Measurements from ENCODE around the gene KRTAP19-2. TPM values are rescaled to one million over a fixed set of nuclear protein-coding genes. Genes with fewer than 3 reads are reported as not detected.

Gene KRTAP19-2
- total RNA-seq, 1 experiment from 2014 or later = not detected

- Histone ChIP-seq H3K9me3 (ENCODE audit: control insufficient read depth in 1 of 2, insufficient read depth in 1 of 2, low read depth in 1 of 2, low read length in 2 of 2) (peaks cover 18 to 23% of the 10 kb centered on the region in 2 experiments; a peak in 3 of 4 replicates), H3K36me3 (ENCODE audit: control insufficient read depth in 1 of 2, insufficient read depth in 2 of 2, low read length in 2 of 2) (no peaks in the 10 kb centered on the region), H3K79me2 (ENCODE audit: insufficient read depth, low read length) (no peaks in the 10 kb centered on the region), H3K9ac (ENCODE audit: low read length) (no peak overlapping the region), H3K9me2 (ENCODE audit: insufficient read depth) (no peaks in the 10 kb centered on the region), H3K27me3 (ENCODE audit: insufficient read depth, low read length) (no peaks in the 10 kb centered on the region), H3K27ac (ENCODE audit: low read depth, low read length) (no peak overlapping the region), H3K4me1 (ENCODE audit: control insufficient read depth in 1 of 2, insufficient read depth in 2 of 2, low read length in 2 of 2) (no peaks in the 10 kb centered on the region), H2AFZ (ENCODE audit: low read depth, low read length, poor library complexity, severe bottlenecking) (no peak overlapping the region), H4K20me1 (ENCODE audit: insufficient read depth) (no peaks in the 10 kb centered on the region), H3K4me3 (replicated peaks in 1 of 2; ENCODE audit: low read depth in 1 of 2, low read length in 2 of 2) (no peak overlapping the region), H3K4me2 (ENCODE audit: low read length) (no peak overlapping the region)
- ATAC-seq = no peak
- ChIA-PET CTCF (no interaction called here), POLR2A (no interaction called here), RAD21 (ENCODE audit: low non-redundant PET in 1 of 2, low total read pairs in 2 of 2, uncharacterized antibody in 2 of 2, unreplicated experiment in 2 of 2) (no interaction called here)
- DNase-seq (ENCODE audit: low read depth, low spot score) = no peak
- intact Hi-C loops (cut with micrococcal nuclease) = no loop called here
- BruUV-seq (replicated peaks) = no TSS peak
- TF ChIP-seq CBX3 (IDR thresholded peaks at IDR 0.05; ENCODE audit: low read depth) (no peak), JUND (IDR thresholded peaks at IDR 0.05) (no peak), SRF (IDR thresholded peaks at IDR 0.05; ENCODE audit: low read depth) (no peak), POLR2AphosphoS5 (IDR thresholded peaks at IDR 0.05; ENCODE audit: low read depth, low read length) (no peak), EZH2phosphoT487 (IDR thresholded peaks at IDR 0.05; ENCODE audit: borderline replicate concordance) (no peak), SIN3A (IDR thresholded peaks at IDR 0.05; ENCODE audit: low read depth) (no peak), ELF1 (IDR thresholded peaks at IDR 0.05; ENCODE audit: borderline replicate concordance, low read depth) (no peak), TCF7L2 (IDR thresholded peaks at IDR 0.05; ENCODE audit: borderline replicate concordance, extremely low read depth, insufficient read depth, insufficient read length) (no peak), CEBPB (IDR thresholded peaks at IDR 0.05; ENCODE audit: low read depth) (no peak), ZBTB33 (IDR thresholded peaks at IDR 0.05; ENCODE audit: extremely low read depth, insufficient replicate concordance, low read length) (no peak), YY1 (IDR thresholded peaks at IDR 0.05; ENCODE audit: extremely low read depth, insufficient replicate concordance, low read depth, low read length) (no peak), MAX (IDR thresholded peaks at IDR 0.05) (no peak), REST (IDR thresholded peaks at IDR 0.05; ENCODE audit: low read depth) (no peak), EGR1 (IDR thresholded peaks at IDR 0.05; ENCODE audit: low read depth) (no peak), RAD21 (IDR thresholded peaks at IDR 0.05; ENCODE audit: low read depth) (no peak), ZFX (IDR thresholded peaks at IDR 0.05) (no peak), CTCF (IDR thresholded peaks at IDR 0.05 in 2 of 3, conservative IDR thresholded peaks at IDR 0.05 in 1 of 3; ENCODE audit: borderline replicate concordance in 1 of 3, insufficient read depth in 1 of 3, low read depth in 2 of 3, low read length in 2 of 3) (no peak), EZH2 (IDR thresholded peaks at IDR 0.05) (no peak), FOSL1 (IDR thresholded peaks at IDR 0.05; ENCODE audit: low read depth) (no peak), POLR2A (IDR thresholded peaks at IDR 0.05; ENCODE audit: borderline replicate concordance, extremely low read depth, insufficient read depth, insufficient read length) (no peak)
Observed at GRCh38 chr21:30447056-30447455, 40.2 kb downstream of the KRTAP19-2 start.
